ENCODE measurements around the gene CD3G. TPM values are rescaled to one million over a fixed set of nuclear protein-coding genes. Genes with fewer than 3 reads are reported as not detected.

The CD3G gene
- total and polyA plus RNA-seq, 4 donors = 0.19 to 0.84 (median 0.33) TPM

DNA sequence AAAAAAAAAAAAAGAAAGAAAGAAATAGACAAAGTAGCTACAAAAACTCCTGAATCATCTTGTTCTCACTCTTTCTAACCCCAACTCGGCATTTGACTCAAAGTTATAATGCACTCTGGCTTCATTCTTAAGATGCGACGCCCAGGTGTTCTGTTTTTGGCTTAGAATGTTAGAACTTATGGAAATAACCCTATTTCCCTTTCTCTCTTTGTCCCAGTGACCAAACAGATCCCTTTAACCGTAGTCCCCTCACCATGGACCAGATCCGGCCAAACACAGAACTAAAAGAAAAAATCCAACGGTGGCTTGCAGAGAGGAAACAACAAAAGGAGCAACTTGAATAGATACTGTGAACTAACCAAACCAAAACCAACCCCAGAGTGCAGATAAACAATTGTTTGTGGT, 52.0 kb downstream of the CD3G start (continued):
- TF ChIP-seq ATF3 (IDR thresholded peaks at IDR 0.05) = no peak
- TF ChIP-seq GABPA (IDR thresholded peaks at IDR 0.05 in 1 of 2, conservative IDR thresholded peaks at IDR 0.05 in 1 of 2) = no peak

GRCh38 chr11:118397448-118397847, 53.3 kb downstream of the CD3G start:
- peaks cover 2 to 50% (median 34%) of the 10 kb centered on the region in 4 donors for H3K36me3 ChIP-seq (ENCODE audit: control insufficient read depth in 4 of 4, insufficient read depth in 3 of 4, low read depth in 1 of 4, low read length in 3 of 4)
- peaks cover 0 to 11% (median 8%) of the 10 kb centered on the region in 4 donors for H3K4me1 ChIP-seq (ENCODE audit: control insufficient read depth in 4 of 4, insufficient read depth in 4 of 4, low read length in 3 of 4)
- no peaks in the 10 kb centered on the region for H3K27me3 ChIP-seq (ENCODE audit: control insufficient read depth in 4 of 4, insufficient read depth in 4 of 4, low read length in 3 of 4)
- no peak overlapping the region for H3K27ac ChIP-seq (ENCODE audit: low read depth in 1 of 2, low read length in 2 of 2)
- H3K4me3 ChIP-seq (ENCODE audit: low read depth in 1 of 3, low read length in 3 of 3) = no peak overlapping the region
- TF ChIP-seq REST (IDR thresholded peaks at IDR 0.05) = no peak
- TF ChIP-seq, protein P1, sequence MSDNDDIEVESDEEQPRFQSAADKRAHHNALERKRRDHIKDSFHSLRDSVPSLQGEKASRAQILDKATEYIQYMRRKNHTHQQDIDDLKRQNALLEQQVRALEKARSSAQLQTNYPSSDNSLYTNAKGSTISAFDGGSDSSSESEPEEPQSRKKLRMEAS (IDR thresholded peaks at IDR 0.05) = no peak
- TF ChIP-seq HNF4G (IDR thresholded peaks at IDR 0.05) = no peak
- TF ChIP-seq TAF1 (conservative IDR thresholded peaks at IDR 0.05) = no peak
- H3K9me3 ChIP-seq (ENCODE audit: control insufficient read depth in 4 of 4, low read length in 3 of 4) = no peaks in the 10 kb centered on the region
- no peak overlapping the region for H3K9ac ChIP-seq (ENCODE audit: low read depth in 1 of 2, low read length in 2 of 2)
- DNase-seq (ENCODE audit: low spot score) = no peak

DNA sequence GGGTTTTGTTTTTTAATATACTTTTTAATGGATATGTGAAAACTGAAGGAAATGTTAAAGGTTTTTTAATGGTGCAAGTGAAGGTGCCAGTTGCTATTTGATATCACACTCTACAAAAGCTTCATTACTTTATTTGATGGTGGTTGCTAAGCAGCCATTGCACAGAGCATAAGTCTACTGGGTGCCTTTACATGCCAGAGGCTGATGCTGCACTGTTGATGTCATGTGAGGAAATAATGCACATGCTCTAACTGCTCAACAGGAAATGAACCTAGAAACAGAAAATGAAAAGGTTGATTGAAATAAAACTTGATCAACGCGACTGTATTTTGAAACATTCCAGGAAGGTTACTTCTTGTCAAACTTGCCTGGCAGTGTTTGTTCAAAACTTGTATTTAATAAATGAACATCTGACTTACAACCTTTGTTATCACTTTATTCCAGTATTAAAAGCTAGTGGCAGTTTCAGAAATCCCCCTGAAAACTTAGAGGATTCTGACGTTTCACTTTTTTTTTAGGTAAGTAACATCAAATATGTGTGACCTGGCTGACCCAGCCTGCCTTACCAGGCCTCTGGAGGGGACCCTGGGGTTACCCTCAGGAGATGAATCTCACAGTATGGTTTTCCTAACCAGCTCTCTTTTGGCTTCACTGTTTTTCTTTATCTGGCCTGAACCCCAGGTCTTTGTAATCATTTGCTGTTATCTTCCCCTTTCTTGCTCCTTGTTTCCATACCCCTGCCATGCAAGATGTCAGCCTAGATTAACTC, 54.8 kb downstream of the CD3G start:
- Histone ChIP-seq H3K9me3 (ENCODE audit: control insufficient read depth in 4 of 4, low read length in 3 of 4) (no peaks in the 10 kb centered on the region), H3K4me3 (ENCODE audit: low read depth in 1 of 3, low read length in 3 of 3) (no peak overlapping the region), H3K4me1 (ENCODE audit: control insufficient read depth in 4 of 4, insufficient read depth in 4 of 4, low read length in 3 of 4) (peaks cover 0 to 24% (median 19%) of the 10 kb centered on the region in 4 donors), H3K36me3 (ENCODE audit: control insufficient read depth in 4 of 4, insufficient read depth in 3 of 4, low read depth in 1 of 4, low read length in 3 of 4) (peaks cover 2 to 36% (median 21%) of the 10 kb centered on the region in 4 donors), H3K27me3 (ENCODE audit: control insufficient read depth in 4 of 4, insufficient read depth in 4 of 4, low read length in 3 of 4) (no peaks in the 10 kb centered on the region), H3K9ac (ENCODE audit: low read depth in 1 of 2, low read length in 2 of 2) (no peak overlapping the region), H3K27ac (ENCODE audit: low read depth in 1 of 2, low read length in 2 of 2) (no peak overlapping the region)
- no peak for TF ChIP-seq RXRA (IDR thresholded peaks at IDR 0.05)
- TF ChIP-seq RAD21 (IDR thresholded peaks at IDR 0.05) = no peak
- TF ChIP-seq, protein P2, sequence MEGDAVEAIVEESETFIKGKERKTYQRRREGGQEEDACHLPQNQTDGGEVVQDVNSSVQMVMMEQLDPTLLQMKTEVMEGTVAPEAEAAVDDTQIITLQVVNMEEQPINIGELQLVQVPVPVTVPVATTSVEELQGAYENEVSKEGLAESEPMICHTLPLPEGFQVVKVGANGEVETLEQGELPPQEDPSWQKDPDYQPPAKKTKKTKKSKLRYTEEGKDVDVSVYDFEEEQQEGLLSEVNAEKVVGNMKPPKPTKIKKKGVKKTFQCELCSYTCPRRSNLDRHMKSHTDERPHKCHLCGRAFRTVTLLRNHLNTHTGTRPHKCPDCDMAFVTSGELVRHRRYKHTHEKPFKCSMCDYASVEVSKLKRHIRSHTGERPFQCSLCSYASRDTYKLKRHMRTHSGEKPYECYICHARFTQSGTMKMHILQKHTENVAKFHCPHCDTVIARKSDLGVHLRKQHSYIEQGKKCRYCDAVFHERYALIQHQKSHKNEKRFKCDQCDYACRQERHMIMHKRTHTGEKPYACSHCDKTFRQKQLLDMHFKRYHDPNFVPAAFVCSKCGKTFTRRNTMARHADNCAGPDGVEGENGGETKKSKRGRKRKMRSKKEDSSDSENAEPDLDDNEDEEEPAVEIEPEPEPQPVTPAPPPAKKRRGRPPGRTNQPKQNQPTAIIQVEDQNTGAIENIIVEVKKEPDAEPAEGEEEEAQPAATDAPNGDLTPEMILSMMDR (IDR thresholded peaks at IDR 0.05; ENCODE audit: low read depth, low read length, missing input control) = no peak
- TF ChIP-seq HNF4A (conservative IDR thresholded peaks at IDR 0.05) = no peak
- no peak for TF ChIP-seq YY1 (IDR thresholded peaks at IDR 0.05)
- TF ChIP-seq JUND (IDR thresholded peaks at IDR 0.05) = no peak
- no peak for TF ChIP-seq REST (IDR thresholded peaks at IDR 0.05)
- no peak for TF ChIP-seq ATF3 (IDR thresholded peaks at IDR 0.05)
- TF ChIP-seq TAF1 (conservative IDR thresholded peaks at IDR 0.05) = no peak
- TF ChIP-seq FOXA2 (IDR thresholded peaks at IDR 0.05) = no peak
- 46% methylated on average over 3 of the region's 3 CpGs for WGBS
- no peak for DNase-seq (ENCODE audit: low spot score)

All from liver (tissue), 9 donors.